Tibial nerve (tissue), 4 donors: Measurements from ENCODE around the gene C5AR2.

Experiments
- EP300 ChIP-seq, 2 donors: sonication (generic); formaldehyde crosslinking; IDR thresholded peaks; one replicate each; pipeline ENCODE4 v1.6.1; 2017; ENCODE audit warnings: antibody characterized with exemption in 2 of 2, mild to moderate bottlenecking in 1 of 2
- POLR2A ChIP-seq, 2 donors: fragments of 450-650 bp; IDR thresholded peaks; one replicate each; pipeline ENCODE4 v1.6.1; 2017; ENCODE audit warnings: antibody characterized with exemption in 2 of 2, mild to moderate bottlenecking in 2 of 2, moderate library complexity in 2 of 2
- TF ChIP-seq, protein P1 (sequence below), 5 experiments: fragments of 200-600 bp in 3 of 5; fragments of 450-650 bp in 2 of 5; sonication (generic) in 3 of 5; IDR thresholded peaks; one replicate each; pipeline ENCODE4 v1.5.1; 2016 to 2019; ENCODE audit warnings: antibody characterized with exemption in 5 of 5, mild to moderate bottlenecking in 3 of 5, moderate library complexity in 2 of 5

DNA sequence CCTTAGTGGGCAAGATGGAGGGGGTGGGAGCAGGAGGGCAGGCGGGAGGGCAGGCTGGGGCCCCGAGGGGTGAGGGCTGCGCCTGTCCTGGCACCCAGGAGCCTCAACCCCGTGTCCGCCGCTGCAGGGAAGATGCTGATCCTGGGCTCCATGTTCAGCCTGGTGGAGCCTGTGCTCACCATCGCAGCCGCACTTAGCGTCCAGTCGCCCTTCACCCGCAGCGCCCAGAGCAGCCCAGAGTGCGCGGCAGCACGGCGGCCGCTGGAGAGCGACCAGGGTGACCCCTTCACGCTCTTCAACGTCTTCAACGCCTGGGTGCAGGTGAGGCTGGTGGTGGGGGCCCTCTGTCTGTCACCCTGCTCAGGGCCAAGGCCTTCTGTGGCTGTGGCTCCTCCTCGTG lies 40.6 kb downstream of the C5AR2 start:
- TF ChIP-seq, protein P1, sequence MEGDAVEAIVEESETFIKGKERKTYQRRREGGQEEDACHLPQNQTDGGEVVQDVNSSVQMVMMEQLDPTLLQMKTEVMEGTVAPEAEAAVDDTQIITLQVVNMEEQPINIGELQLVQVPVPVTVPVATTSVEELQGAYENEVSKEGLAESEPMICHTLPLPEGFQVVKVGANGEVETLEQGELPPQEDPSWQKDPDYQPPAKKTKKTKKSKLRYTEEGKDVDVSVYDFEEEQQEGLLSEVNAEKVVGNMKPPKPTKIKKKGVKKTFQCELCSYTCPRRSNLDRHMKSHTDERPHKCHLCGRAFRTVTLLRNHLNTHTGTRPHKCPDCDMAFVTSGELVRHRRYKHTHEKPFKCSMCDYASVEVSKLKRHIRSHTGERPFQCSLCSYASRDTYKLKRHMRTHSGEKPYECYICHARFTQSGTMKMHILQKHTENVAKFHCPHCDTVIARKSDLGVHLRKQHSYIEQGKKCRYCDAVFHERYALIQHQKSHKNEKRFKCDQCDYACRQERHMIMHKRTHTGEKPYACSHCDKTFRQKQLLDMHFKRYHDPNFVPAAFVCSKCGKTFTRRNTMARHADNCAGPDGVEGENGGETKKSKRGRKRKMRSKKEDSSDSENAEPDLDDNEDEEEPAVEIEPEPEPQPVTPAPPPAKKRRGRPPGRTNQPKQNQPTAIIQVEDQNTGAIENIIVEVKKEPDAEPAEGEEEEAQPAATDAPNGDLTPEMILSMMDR (IDR thresholded peaks at IDR 0.05): no peak
- TF ChIP-seq POLR2A (IDR thresholded peaks at IDR 0.05) (no peak), EP300 (IDR thresholded peaks at IDR 0.05) (no peak)
